GM12872 (cell line): Measurements from ENCODE around the gene CACNG1.

Source experiments
- TF ChIP-seq, protein P1 (sequence below): IDR thresholded peaks from 3 replicates; pipeline ENCODE4 v1.5.1; 2011; ENCODE audit warnings: low read depth, mild to moderate bottlenecking, low read length, moderate library complexity; ENCODE audit not compliant: insufficient read depth

Gene CACNG1

DNA sequence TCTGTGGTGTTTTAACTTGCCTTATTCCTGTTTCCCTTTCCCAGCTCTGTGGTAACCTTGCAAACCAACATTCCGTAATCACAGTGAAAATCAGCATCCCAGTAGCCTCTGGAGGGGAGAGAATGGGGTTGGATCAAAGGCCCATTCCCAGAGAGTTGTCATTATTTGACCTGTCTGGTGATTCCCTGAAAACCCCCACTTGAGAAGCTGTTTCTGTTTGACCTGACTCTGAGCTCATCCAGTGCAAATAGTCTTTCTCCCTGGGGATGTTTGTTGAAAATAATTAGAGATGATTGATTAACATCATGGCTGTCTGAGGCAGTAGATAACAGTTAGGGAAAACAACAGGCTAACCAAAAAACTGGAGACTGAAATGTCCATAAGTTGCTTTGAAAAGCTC, 3.0 kb downstream of the CACNG1 start:
- TF ChIP-seq, protein P1, sequence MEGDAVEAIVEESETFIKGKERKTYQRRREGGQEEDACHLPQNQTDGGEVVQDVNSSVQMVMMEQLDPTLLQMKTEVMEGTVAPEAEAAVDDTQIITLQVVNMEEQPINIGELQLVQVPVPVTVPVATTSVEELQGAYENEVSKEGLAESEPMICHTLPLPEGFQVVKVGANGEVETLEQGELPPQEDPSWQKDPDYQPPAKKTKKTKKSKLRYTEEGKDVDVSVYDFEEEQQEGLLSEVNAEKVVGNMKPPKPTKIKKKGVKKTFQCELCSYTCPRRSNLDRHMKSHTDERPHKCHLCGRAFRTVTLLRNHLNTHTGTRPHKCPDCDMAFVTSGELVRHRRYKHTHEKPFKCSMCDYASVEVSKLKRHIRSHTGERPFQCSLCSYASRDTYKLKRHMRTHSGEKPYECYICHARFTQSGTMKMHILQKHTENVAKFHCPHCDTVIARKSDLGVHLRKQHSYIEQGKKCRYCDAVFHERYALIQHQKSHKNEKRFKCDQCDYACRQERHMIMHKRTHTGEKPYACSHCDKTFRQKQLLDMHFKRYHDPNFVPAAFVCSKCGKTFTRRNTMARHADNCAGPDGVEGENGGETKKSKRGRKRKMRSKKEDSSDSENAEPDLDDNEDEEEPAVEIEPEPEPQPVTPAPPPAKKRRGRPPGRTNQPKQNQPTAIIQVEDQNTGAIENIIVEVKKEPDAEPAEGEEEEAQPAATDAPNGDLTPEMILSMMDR = no peak

DNA sequence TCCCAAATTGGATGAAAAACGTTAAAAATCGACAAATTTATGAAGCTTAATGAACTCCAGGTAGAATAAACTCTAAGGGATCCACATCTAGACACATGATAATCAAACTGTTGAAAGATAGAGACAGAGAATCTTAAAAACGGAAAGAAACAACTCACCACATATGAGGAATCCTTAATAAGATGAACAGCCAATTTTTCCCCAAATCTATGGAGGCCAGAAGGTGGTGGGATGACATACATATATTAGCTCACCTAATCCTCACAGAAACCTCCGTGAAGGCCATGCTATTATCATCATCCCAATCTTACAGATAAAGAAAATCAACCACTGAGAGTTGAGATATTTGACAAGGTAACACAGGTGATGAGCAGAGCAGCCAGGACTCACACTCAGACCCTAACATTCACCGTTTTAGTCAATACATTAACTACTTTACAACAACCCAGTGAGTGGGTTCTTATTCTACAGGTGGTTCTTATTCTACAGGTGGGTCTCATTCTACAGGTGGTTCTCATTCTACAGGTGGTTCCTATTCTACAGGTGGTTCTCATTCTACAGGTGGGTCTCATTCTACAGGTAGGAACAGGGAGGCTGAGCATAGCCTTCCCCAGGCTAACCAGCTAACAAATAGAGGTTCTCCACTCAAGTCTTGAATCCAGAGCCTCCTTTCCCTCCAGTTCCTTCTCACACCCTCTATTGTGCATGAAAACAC, 4.8 kb downstream of the CACNG1 start:
- TF ChIP-seq, protein P1 = no peak

DNA sequence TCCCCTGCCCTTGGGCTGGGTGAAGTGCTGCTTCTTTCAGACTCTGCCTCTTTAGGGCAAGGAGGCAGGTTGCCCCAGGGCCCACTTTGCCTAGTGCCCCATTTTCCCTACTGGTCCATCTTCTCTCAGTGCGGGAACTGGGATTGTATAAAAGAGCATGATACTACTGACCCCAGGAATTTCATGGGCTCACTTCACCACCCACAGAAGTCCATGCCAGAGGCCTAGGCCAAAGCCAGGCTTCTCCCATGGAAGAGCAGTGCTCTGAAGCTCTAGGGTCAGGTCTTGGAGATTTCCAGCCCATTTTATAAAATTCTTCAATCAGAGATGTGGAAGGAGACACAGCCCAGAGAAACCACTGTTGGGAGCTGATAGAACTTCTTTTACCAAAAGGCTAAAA, 5.7 kb downstream of the CACNG1 start:
- TF ChIP-seq, protein P1 = no peak

DNA sequence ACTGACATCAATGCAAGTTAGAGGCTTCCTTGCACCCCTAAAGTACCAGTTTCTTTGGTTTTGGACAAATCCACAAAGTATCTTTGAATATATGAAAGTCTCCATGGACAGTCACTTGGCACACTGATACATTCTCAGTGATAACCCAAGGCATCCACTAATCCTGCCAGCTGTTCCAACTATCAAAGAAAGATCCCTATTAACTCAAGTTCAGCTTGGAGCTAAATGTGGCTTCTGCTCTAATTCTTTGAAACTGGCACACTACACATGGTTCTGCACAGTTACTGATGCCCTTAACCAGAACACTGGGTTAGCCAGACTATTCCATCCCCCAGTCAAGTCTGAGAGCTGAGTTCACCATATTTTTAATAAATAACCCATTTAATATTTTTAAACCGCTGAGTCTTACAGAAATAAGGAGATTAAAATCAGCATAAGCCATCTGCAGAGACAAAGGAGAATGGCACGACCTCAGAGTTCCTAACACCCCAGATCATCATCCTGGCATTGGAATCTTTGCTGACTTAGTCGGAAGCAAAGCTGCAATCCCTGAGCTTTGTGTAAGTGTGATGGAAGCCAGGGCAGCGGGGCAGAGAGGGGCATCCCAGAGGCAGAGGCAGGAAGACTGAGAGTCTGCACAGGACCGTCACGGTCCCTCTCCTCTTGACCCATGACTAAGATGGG, 6.3 kb downstream of the CACNG1 start:
- TF ChIP-seq, protein P1 = no peak

DNA sequence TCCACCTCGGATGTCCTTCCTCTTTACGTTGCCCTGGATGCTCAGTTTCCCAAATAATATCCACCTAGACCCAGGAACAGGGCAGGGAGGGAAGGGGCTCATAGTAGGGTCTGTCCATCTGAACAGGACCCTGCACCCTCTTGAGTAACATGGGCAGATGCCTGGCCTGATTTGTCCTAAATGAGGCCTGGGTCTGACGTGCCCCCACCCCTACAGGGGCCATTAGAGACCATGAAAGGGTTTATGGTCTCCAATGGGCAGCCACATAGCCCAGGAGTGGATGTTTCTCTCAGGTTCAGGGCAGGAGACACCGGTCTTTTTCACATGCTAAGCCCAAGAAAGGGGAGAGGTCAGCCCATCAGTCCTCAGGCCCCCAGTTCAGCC, 6.8 kb downstream of the CACNG1 start:
- TF ChIP-seq, protein P1 = no peak

DNA sequence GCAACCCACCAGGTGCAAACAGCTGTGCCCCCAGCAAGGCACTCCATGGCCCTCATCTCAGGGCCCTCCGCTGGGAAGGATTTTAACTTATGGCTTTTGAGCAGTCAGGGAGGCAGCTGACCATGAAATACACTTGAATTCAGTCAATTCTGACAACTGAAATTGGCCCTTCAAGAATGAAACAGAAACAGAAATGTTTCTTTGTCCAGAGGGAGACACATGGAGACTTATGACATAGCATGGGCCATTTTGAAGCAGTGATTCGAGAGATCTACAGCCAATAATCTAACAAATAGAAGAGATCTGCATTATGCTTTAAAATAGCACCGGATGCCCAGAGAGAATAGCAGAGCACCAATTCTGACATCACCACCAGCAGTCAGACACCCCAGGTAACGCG, 7.5 kb downstream of the CACNG1 start:
- TF ChIP-seq, protein P1 = no peak

DNA sequence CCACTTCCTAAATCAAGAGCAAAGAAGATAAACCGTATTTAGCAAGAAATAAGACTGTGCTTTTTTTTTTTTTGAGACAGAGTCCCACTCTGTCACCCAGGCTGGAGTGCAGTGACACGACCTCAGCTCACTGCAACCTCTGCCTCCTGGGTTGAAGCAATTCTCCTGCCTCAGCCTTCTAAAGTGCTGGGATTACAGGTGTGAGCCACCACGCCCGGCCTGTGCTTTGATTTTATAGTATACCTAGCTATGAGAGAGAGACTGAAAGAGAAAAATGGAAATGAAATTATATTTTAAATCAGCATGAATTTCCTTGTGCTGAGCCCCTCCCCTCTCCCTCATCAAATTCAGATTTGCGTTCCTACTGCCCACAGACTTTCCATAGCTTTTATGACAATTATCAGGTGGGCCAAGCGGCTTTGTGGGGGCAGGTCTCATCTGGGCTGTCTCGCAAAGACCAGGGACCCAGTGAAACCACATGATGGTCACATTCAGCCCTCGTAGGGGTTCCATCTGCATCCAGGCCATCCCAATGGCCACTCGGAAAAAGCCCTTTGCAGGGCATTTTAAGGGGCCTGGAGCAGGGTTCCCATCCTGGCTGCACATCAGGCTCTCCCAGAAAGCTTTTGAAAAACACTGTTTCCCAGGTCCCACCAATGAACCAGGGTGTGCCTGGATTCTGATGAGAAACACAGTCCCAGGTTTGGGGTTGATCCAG, 8.5 kb downstream of the CACNG1 start:
- TF ChIP-seq, protein P1 = no peak
